AG20443 (cell line): ENCODE data around the gene DIP2A.
"Not testable (repeated sequence)": the region's sequence is repeated elsewhere in the genome, so short reads cannot be mapped to it uniquely, and the experiment has no call there.

ENCODE experiments used
- DNase-seq: peaks from one replicate; pipeline ENCODE4 v3.0.0; 2012; ENCODE audit warnings: low spot score, mixed read lengths

Gene DIP2A

DNA sequence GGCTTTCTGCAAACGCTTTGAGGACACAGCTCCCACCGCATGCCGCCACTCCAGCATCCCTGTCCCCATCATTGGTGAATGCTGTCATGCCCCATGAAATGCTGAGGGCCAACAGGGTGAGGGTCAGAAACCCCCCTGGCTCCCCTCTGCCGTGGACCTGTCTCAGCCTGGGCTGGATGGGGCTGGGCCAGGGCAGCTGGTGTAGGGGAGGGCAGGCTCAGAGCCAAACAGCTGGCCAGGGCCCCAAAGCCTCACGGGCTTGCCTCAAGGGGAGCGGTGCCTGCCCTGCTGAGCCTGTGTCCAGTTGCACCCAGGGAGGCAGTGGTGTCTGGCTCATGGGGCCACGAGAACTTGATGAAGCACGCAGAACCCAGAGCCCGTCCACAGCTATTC, 96.5 kb downstream of the DIP2A start:
- DNase-seq, result no peak

DNA sequence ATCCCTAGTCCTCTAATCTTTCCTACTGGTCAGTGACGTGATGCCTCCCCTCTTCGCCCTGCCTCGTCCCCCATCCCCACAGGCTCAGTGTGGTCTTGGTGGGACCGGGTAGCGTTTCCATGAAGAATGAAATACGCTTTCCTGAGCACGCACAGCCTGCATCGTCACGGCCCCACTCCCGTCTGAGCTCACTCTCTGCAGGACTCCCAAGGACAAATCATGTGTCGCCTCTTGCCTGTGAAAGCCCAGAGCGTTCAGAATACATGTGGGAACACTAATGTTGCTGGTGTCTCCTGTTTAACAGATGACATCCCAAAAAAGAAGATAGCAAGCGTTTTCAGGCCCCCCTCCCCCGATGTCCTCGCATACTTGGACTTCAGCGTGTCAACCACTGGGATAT, 97.0 kb downstream of the DIP2A start:
- DNase-seq, result no peak

DNA sequence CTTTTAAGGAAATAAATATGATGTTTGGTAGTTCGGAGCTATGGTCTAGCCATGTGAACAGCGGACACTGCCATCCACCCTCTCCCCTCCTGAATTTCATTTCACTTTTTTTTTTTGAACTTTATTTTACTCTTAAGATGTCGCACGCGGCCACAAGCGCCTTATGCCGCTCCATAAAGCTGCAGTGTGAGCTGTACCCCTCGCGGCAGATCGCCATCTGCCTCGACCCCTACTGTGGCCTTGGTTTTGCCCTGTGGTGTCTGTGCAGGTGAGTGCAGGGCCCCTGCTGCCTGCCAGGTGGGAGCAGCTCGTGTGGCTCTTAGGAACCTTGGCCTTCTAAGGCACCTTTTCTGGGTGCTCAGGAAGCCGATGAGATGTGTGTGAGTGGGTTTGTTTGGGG, 98.1 kb downstream of the DIP2A start:
- DNase-seq, result no peak

DNA sequence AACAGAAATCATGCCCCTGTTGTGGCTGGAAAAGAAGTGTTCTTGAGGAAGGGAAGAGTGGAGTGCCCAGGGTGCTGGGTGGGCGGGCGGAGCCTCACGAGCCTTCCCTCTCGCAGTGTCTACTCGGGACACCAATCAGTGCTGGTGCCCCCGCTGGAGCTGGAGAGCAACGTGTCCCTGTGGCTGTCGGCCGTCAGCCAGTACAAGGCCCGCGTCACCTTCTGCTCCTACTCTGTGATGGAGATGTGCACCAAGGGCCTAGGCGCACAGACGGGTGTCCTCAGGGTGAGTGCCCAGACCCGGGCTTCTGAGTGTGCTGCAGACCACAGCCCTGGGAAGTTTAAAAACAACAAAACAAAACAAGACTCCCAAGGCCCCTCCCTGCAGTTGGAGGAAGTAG, 98.8 kb downstream of the DIP2A start:
- no peak for DNase-seq

DNA sequence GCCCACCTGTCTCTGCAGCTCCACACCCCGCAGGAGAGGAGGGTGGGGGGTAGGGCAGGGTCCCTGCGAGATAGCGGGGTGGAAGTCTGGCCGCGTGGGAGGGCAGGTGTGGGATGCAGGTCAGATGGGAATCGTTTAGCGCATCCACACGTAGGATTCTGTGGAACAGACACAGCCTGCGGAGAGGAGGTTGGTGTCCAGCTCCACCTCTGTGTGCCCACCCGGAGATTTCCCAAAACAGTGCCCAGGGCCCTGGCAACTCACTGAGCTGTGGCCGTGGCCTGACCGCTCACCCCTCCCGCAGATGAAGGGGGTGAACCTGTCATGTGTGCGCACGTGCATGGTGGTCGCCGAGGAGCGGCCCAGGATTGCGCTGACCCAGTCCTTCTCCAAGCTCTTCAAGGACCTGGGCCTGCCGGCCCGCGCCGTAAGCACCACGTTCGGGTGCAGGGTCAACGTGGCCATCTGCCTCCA, 99.3 kb downstream of the DIP2A start:
- DNase-seq, result no peak

DNA sequence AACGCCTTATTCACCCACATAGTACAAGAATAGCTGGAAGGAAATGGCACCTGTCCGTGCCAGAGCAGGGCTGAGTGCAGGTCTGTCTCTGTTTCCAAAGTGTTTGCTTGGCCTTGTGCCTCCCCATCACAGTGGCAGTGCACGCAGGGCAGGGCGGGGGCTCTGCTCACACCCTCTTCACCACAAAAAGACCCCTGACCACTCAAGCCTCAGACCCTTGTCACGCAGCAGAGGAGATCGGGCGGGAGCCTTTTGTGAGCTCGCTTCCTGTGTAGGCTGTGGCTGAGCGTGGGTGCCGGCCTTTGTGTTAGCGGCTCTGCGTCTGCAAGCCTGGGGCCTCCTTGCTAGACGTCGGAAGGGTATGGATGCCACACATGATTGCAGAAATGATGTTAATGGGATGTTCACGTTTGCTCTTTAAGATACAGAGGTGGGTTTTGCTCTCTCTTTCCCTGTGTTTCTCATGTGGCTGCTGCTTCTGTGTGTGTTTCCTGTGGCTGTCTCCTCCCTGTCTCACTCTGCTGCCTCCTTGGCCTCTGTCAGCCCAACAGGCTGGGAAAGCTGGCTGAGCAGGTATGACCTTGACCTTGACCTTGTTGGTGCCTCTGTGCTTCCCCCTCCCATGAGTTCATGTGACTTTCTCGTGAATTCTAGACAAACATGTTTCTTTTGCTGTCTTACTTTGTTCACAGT, 100.7 kb downstream of the DIP2A start:
- no peak for DNase-seq

DNA sequence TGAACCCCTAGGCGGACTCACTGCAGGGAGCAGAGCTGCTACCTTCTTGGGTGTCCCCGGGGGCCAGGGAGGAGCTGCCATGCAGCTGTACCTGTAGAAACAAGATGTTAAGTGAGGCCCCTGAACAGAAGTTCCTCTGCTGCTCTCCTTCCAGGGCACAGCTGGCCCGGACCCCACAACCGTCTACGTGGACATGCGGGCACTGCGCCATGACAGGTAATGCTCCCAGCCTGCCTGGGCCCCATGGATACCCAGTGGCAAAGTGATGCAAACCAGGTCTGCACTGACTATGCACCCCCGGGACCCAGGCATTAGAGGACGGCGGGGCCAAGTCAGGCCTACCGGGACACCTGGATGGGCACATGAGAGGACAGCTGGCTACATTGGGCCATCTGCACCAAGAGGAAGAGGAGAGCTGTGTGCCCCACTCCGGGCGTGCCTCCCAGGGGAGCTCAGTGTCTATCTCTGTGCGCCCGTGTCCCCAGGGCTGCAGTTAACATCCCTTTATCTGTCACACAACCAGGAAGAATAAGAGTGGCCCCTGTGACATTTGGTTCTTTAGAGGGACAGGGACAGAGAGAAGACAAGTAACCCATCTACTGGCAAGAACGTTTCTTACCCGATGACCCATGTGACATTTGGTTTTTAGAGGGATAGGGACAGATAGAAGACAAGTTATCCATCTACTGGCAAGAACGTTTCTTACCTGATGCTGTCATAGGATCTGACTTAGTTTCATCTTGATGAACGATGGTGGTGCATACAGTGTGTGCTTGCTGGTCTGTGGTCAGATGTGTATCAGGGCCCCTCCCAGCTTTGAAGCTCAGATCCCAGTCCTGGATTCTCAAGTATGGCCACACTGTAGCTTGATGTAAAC, 102.1 kb downstream of the DIP2A start:
- no peak for DNase-seq

DNA sequence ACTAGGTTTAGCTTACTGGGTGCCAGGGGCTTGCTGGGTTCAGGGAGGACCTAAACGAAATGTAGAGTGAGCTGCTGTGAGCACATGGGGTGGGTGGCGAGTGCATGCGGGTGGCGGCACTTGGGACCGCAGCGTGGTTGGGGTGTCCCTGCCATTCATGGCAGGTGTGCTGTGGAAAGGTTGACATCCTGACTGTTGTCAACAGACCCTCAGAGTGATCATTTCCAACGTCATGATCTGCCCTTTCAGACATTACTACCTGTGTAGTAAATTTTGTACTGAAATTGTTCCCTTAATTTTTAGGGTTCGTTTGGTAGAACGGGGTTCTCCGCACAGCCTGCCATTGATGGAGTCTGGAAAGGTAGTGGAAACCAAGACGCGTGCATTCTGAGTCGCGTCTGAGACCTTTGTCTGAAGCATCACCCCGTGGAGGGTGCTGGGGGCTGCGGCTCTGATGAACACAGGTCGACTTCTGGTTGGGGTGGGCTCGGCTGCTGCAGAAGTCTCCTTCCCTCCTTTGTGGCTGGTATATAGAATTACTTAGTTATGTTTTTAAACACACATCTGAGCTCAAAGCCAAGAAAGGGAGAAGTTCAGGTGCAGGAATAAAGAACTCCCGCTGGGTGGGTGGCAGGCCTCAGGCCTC, 102.9 kb downstream of the DIP2A start:
- DNase-seq, result no peak

DNA sequence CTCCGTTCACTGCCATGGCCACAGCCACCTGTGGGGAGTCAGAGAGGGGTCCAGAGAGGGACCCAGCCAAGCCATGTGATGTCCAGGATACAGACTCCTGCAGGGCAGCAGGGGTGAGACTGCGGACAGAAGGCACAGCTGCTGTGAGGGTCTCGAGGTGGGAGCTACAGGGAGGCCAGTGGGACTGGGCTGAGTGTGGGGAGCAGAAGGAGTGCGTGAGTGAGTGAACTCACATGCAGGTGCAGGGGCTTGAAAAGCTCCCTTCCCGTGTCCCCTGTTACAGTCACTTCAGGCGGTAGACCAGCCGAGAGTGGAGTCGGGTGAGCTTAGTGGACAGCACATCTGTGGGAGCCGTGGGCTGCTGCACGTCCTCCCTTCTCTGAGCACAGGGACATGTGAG, 103.8 kb downstream of the DIP2A start:
- peak; percentile 12 for DNase-seq

DNA sequence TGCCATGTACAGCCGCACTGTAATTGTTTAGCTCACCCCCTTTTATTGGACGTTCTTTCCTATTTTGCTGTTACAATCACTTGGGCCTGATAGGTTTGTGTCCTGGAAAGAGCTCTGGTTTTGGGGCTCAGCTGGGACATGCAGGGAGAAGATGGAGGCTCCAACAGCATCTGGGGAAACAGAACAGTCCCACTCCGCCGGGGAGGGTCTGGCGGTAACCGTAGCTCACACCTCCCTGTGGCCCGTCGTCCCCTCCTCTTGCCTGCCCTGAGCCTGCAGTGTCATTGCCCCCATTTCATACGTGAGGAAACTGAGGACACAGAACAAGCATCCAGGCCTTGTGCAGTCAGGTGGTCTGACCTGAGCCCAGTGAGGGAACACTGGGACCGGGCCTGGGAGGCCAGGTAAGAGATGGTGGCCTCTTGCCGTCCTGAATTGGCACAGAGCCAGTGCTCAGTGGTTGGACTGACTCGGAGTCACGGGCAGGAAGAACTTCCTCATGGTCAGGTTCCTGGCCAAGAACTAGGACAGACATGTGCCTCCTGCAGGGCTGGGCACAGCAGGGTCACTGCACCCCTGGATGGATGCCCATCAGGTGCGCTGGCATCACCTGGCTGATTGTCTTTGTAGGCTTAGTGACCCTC, 104.4 kb downstream of the DIP2A start:
- DNase-seq, result peak; percentile 21

DNA sequence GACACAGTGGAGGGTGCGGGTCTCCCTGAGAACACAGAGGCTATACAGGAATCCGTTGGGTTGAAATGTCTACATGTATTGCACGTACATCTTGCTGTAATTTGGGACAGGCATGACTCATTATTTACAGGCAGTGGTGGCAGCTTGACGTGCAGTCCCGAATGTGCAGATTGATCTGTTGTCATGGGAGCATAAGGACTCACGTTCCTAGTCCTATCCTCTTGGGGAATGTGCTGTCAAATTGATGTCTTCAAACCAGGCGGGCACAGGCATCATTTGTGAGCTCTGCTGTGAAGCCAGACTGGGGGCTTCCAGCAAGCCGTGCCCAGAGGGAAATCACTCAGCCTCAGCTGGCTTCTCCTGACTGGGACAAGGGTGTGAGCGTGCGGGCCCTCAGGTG, 105.7 kb downstream of the DIP2A start:
- DNase-seq, result peak; percentile 20

DNA sequence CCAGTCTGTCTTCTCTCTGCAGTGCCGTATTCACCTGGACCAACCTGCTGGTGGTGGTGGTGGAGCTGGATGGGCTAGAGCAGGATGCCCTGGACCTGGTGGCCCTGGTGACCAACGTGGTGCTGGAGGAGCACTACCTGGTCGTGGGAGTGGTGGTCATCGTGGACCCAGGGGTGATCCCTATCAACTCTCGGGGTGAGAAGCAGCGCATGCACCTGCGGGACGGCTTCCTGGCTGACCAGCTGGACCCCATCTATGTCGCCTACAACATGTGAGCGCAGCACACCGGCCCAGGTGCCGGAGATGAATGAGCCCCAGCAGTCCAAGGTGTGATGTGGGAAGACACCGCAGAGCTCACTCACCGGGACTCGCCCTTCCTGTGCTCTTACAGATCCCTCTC, 108.7 kb downstream of the DIP2A start:
- DNase-seq, result peak; percentile 10

DNA sequence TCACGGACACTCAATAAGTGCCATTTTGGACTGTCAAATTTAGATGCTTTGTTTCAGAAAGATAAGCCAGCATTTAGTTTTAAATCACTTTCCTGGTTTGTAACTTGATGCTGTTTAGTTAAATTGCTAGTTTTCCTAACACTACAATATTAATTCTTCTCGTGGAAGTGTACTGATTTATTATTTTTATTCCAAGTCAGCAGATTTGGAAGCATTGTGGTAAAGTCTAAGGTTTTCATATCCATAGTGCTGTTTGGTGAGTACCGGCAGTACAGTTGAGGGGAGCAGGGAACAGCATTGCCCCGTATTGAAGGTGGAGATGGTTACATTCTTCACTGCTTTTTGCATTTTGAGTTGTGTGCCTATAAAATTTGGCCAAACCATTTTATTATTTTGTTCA, 109.9 kb downstream of the DIP2A start:
- peak; percentile 3 for DNase-seq

DNA sequence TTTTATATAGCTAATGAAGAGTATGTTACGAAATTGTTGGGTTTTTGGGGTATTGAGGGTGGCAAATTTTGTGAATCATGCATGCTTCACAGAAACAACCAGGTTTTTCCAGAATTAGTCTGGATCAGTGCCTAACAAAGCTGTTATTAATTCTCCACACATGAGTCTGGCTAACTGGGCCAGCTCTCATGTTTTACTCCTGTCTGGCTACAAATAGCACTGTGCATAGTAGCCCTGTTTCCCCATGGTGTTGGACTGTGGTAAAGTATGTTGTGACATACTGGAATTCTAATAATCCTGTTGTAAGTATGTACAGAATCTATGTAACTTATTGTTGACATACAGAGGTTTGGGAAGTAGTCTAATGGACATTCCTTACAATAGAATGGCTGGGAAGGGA, 110.4 kb downstream of the DIP2A start:
- peak; percentile 37 for DNase-seq

DNA sequence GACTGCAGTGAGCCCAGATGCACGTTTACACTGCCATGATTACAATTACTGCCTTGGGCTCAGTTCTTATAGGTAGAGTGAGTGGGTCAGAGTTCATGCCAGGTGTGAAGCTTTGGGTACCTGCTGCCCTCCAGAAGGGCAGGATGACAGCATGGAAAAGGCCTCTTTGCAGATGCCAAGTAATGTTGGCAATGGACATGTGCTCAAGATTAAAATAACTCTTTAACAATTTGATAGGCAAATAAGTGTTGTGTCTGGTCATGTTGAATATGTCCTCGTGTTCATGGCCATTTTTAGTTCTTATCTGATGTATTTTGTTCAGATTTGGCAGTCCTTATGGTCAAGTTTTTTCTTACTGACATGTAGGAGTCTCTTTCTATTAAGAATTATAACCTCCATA, 111.4 kb downstream of the DIP2A start:
- DNase-seq, result peak; percentile 0

DNA sequence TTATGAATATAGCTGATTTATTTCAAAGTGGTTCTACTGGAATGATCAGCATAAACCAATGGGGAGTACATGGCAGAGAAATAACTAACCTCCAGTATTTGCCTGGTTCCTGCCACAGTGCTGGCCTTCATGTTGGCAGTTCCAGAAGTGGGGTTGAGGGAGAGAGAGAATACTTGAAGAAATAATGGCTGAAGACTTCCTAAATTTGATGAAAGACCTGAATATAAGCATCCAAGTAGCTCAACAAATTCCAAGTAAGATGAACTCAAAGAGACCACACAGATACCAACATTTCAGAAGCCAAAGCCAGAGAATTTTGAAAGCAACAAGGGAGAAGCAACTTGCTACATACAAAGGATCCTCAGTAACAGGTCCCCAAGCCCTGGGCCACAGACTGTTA, 111.9 kb downstream of the DIP2A start:
- DNase-seq, result peak; percentile 1

DNA sequence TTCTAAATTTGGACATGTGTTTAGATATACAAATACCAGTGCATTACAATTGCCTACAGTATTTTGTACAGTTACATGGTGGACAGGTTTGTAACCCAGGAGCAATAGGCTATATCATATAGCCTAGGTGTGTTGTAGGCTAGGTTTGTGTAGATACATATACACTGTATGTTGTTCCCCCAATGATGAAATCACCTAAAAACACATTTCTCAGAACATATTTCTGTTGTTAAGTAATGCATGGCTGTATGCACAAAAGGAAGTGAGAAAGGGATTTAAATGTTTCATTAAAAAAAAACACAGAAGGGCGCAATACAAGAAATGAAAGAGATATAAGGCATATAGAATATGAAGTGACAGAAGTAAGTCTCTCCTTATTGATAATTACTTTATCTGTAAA, 114.2 kb downstream of the DIP2A start:
- no peak for DNase-seq

DNA sequence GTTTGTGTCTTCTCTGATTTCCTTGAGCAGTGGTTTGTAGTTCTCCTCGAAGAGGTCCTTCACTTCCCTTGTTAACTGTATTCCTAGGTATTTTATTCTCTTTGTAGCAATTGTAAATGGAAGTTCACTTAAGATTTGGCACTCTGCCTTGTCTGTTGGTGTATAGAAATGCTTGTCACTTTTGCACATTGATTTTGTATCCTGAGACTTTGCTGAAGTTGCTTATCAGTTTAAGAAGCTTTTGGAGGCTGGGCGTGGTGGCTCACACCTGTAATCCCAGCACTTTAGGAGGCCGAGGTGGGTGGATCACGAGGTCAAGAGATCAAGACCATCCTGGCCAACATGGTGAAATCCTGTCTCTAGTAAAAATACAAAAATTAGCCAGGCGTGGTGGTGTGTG, 119.1 kb downstream of the DIP2A start:
- DNase-seq, result not testable (repeated sequence)

DNA sequence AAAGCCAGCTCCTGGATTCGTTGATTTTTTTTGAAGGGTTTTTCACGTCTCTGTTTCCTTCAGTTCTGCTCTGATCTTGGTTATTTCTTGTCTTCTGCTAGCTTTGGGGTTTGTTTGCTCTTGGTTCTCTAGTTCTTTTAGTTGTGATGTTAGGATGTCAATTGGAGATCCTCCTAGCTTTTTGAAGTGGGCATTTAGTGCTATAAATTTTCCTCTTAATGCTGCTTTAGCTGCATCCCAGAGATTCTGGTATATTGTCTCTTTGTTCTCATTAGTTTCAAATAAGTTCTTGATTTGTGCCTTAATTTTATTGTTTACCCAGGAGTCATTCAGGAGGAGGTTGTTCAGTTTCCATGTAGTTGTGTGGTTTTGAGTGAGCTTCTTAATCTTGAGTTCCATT, 120.7 kb downstream of the DIP2A start:
- not testable (repeated sequence) for DNase-seq

DNA sequence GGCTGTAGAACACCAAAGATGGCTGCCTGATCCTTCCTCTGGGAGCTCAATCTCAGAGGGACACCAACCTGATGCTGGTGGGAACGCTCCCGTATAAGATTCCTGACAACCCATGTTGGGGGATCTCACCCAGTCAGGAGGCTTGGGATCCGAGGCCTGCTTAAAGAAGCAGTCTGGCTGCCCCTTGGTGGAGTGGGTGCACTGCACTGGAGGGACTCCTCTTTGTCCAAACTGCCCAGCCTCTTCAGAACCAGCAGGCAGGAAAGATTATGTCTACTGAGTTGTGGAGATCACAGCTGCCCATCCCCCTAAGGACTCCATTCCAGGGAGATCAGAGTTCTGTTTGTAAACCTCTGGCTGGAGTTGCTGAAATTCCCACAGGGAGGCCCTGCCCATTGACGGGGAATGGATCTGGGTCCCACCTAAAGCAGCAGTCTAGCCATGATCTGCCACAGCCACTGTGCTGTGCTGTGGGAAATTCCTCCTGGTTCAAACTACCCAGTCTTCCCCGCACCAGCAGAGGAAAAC, 123.2 kb downstream of the DIP2A start:
- peak; percentile 1 for DNase-seq

DNA sequence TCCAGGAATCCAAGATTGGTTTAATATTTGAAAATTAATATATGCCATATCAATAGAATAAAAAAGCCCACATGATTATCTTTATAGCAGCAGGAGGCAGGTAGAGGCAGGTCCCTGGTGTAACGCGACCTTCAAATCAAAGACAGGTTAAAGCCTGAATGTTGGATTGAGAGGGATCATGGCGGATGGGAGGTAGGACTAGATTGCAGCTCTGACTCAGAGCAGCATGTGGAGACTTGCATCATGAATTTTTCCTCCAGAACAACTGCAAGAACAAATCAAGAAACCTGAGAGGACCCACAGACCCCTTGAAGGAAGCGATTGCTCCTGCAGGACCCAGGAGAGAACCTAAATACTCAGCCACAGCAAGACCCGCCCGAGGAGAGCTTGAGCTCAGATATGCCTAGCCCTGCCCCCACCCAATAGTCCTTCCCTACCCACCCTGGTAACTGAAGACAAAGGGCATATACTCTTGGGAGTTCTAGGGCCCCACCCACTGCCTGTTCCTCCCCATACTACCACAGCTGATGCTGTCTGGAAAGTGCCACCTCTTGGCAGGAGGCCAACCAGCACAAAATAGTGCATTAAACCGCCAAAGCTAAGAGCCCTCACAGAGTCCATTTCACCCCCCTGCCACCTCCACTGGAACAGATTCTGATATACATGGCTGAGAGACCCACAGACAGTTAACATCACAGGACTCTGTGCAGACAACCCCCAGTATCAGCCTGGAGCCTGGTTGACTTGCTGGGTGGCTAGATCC, 126.7 kb downstream of the DIP2A start:
- no peak for DNase-seq
